Stimulated activated CD4-positive, alpha-beta T cell treated with anti-CD3 and anti-CD28 coated beads, Interleukin-15, amount 100 ng/mL, for 48 hours (primary cell): ENCODE data around the gene LHX5.

Experiments
- DNase-seq, 2 donors: peaks; one replicate each; pipeline ENCODE4 v3.0.0-alpha.2; 2020; ENCODE audit warnings: low read depth in 2 of 2

The LHX5 gene

GRCh38 chr12:113477842-113478215 is 6.2 kb upstream of the LHX5 start:
- DNase-seq, result no peak

- DNase-seq, result no peak
Observed at GRCh38 chr12:113477171-113477841, 5.6 kb upstream of the LHX5 start.

GRCh38 chr12:113476176-113476986 is 4.7 kb upstream of the LHX5 start:
- no peak for DNase-seq

- DNase-seq, result no peak
Observed at GRCh38 chr12:113475451-113476175, 3.9 kb upstream of the LHX5 start.

- no peak for DNase-seq
Observed at GRCh38 chr12:113474635-113475436, 3.2 kb upstream of the LHX5 start.

- DNase-seq, result no peak
Observed at GRCh38 chr12:113473942-113474341, 2.3 kb upstream of the LHX5 start.

- DNase-seq, result no peak
Observed at GRCh38 chr12:113473400-113473799, 1.7 kb upstream of the LHX5 start.

- DNase-seq, result no peak
Observed at GRCh38 chr12:113472191-113473121, 785 bp upstream of the LHX5 start.

GRCh38 chr12:113470871-113471618 is 626 bp downstream of the LHX5 start:
- no peak for DNase-seq

- DNase-seq, result no peak
Observed at GRCh38 chr12:113469949-113470743, 1.5 kb downstream of the LHX5 start.

- no peak for DNase-seq
Observed at GRCh38 chr12:113469224-113469948, 2.3 kb downstream of the LHX5 start.

- no peak for DNase-seq
Observed at GRCh38 chr12:113468365-113469223, 3.1 kb downstream of the LHX5 start.

GRCh38 chr12:113467502-113468364 is 3.9 kb downstream of the LHX5 start:
- no peak for DNase-seq

- DNase-seq, result no peak
Observed at GRCh38 chr12:113467142-113467501, 4.5 kb downstream of the LHX5 start.

- no peak for DNase-seq
Observed at GRCh38 chr12:113466454-113467141, 5.1 kb downstream of the LHX5 start.
